Right lobe of liver (tissue), 6 donors: ENCODE data around the gene CELA2A. TPM values are rescaled to one million over a fixed set of nuclear protein-coding genes. Genes with fewer than 3 reads are reported as not detected.

Experiments used
- ATAC-seq, 4 donors: fragments of 200-7000 bp; cut with Tn5 transposase; one replicate each; pipeline ENCODE4 v1.9.1; 2020; ENCODE audit warnings: mild to moderate bottlenecking in 4 of 4, moderate library complexity in 4 of 4
- DNase-seq, 3 donors: peaks; one replicate each; pipeline ENCODE4 v3.0.0-alpha.2; 2020
- H3K27ac ChIP-seq, 3 donors: fragments of 200-600 bp; one replicate each; pipeline ENCODE4 v1.8.0; 2022
- H3K27me3 ChIP-seq, 2 donors: fragments of 200-600 bp; one replicate each; pipeline ENCODE4 v1.8.0; 2022
- H3K36me3 ChIP-seq, 4 donors: fragments of 200-600 bp; sonication (generic) in 1 of 4; one replicate each; pipeline versions ENCODE4 v1.5.1 to v1.8.0; 2017 to 2022; ENCODE audit warnings: control low read depth in 1 of 4
- H3K4me1 ChIP-seq, 4 donors: fragments of 200-600 bp; sonication (generic) in 1 of 4; one replicate each; pipeline versions ENCODE4 v1.5.1 to v1.8.0; 2017 to 2022; ENCODE audit warnings: control low read depth in 1 of 4
- H3K4me3 ChIP-seq, 3 donors: fragments of 200-600 bp; one replicate each; pipeline ENCODE4 v1.8.0; 2022
- H3K9me3 ChIP-seq, 4 donors: fragments of 200-600 bp; sonication (generic) in 1 of 4; one replicate each; pipeline versions ENCODE4 v1.5.1 to v1.8.0; 2017 to 2022; ENCODE audit warnings: control low read depth in 1 of 4
- CTCF ChIP-seq, 4 donors: fragments of 200-600 bp in 3 of 4; fragments of 450-650 bp in 1 of 4; IDR thresholded peaks; one replicate each; pipeline versions ENCODE4 v1.5.1 to v1.8.0; 2016 to 2022; ENCODE audit warnings: antibody characterized with exemption in 4 of 4, mild to moderate bottlenecking in 2 of 4
- POLR2A ChIP-seq: fragments of 450-650 bp; IDR thresholded peaks from one replicate; pipeline ENCODE4 v1.6.1; 2017; ENCODE audit warnings: antibody characterized with exemption, mild to moderate bottlenecking
- WGBS: methylation state at CpG from one replicate; pipeline ENCODE4 v1.1.6; 2018; ENCODE audit warnings: low coverage, low lambda C conversion rate; ENCODE audit not compliant: insufficient coverage; ENCODE audit errors: missing lambda C conversion rate; 5-methylcytosine and 5-hydroxymethylcytosine counted together
- intact Hi-C, 2 donors: fragments of 100-400 bp; cut with DNase I; formaldehyde crosslinking; loops; one replicate each; pipeline versions ENCODE4 v1.11.2 to v1.14.1; 2022
- total RNA-seq, 6 experiments: library from RNA; depleted of rRNA in 2 of 6; stranded (reverse); fragments of >200 nt in 2 of 6; fragmentation: NEBNext Ultra II Directional in 3 of 6; extraction: Animal tissue kit (Norgen Biotek cat#: 25700) in 3 of 6; gene quantifications; one replicate each; pipeline versions ENCODE4 v1.1.0 to v1.2.4, GENCODE V29; 2016 to 2023
- donor health status: DM: no; HTN: yes; CAD: no.
- donor health status: DM: no; HTN: no; CAD: no.
- donor health status: DM: no; HTN: no; CAD: no.
- donor health status: DM: no; HTN: yes; CAD: no.
- donor health status: DM: no; HTN: yes; CAD: no.

CELA2A gene
- total RNA-seq, 6 experiments from 2014 or later: not detected

- H3K9me3 ChIP-seq: no peaks in the 10 kb centered on the region
- DNase-seq: peak in 1 of 3 donors; percentile 55
- H3K27ac ChIP-seq: peak overlapping the region; percentile 31 to 79 (median 60)
- intact Hi-C loops: no loop called here
- no peaks in the 10 kb centered on the region for H3K4me1 ChIP-seq
- no peak for ATAC-seq
- H3K36me3 ChIP-seq: no peaks in the 10 kb centered on the region
- TF ChIP-seq POLR2A: no peak
- no peak for TF ChIP-seq CTCF (IDR thresholded peaks at IDR 0.05)
- peak overlapping the region; percentile 78 to 94 (median 89) for H3K4me3 ChIP-seq
- 3% methylated on average over 12 of the region's 53 CpGs for WGBS
- H3K27me3 ChIP-seq: no peaks in the 10 kb centered on the region
These were observed 46.2 kb upstream of the CELA2A start for GRCh38 chr1:15410223-15410883.

GRCh38 chr1:15410884-15411245 is 45.7 kb upstream of the CELA2A start:
- Histone ChIP-seq H3K9me3 (no peaks in the 10 kb centered on the region), H3K4me1 (no peaks in the 10 kb centered on the region), H3K4me3 (peak overlapping the region; percentile 78 to 94 (median 89)), H3K27ac (peak overlapping the region in 2 of 3 donors; percentile 24 to 33), H3K27me3 (no peaks in the 10 kb centered on the region), H3K36me3 (no peaks in the 10 kb centered on the region)
- WGBS: 62% methylated on average over 10 of the region's 11 CpGs
- ATAC-seq (no peak), DNase-seq (peak in 1 of 3 donors; percentile 47)
- intact Hi-C loops: no loop called here
- TF ChIP-seq CTCF (IDR thresholded peaks at IDR 0.05) (no peak), POLR2A (no peak)

- H3K27ac ChIP-seq: peak overlapping the region in 2 of 3 donors; percentile 24 to 33
- peak overlapping the region in 2 of 3 donors; percentile 31 to 94 for H3K4me3 ChIP-seq
- no peaks in the 10 kb centered on the region for H3K9me3 ChIP-seq
- H3K36me3 ChIP-seq: no peaks in the 10 kb centered on the region
- 57% methylated on average over 2 of the region's 12 CpGs for whole genome bisulfite sequencing
- TF ChIP-seq CTCF (IDR thresholded peaks at IDR 0.05): no peak
- TF ChIP-seq POLR2A: no peak
- ATAC-seq: peak; percentile 36 to 50 (median 44)
- no peaks in the 10 kb centered on the region for H3K4me1 ChIP-seq
- no peaks in the 10 kb centered on the region for H3K27me3 ChIP-seq
- peak; percentile 62 to 80 (median 64) for DNase-seq
- intact Hi-C loops: no loop called here
These were observed 44.9 kb upstream of the CELA2A start for GRCh38 chr1:15411593-15412137.

- no peak for ATAC-seq
- 91% methylated on average over 14 of the region's 16 CpGs for WGBS
These were observed 44.2 kb upstream of the CELA2A start for GRCh38 chr1:15412175-15412800.

More at GRCh38 chr1:15412175-15412800, 44.2 kb upstream of the CELA2A start:
- Histone ChIP-seq H3K36me3 (no peaks in the 10 kb centered on the region), H3K4me1 (no peaks in the 10 kb centered on the region), H3K9me3 (no peaks in the 10 kb centered on the region), H3K27ac (peak overlapping the region in 1 of 3 donors; percentile 24), H3K27me3 (no peaks in the 10 kb centered on the region), H3K4me3 (peak overlapping the region in 1 of 3 donors; percentile 94)
- TF ChIP-seq CTCF (IDR thresholded peaks at IDR 0.05) (no peak), POLR2A (no peak)
- DNase-seq: no peak
- intact Hi-C loops: no loop called here
